Measurements from ENCODE around the gene MTMR3.

DNA sequence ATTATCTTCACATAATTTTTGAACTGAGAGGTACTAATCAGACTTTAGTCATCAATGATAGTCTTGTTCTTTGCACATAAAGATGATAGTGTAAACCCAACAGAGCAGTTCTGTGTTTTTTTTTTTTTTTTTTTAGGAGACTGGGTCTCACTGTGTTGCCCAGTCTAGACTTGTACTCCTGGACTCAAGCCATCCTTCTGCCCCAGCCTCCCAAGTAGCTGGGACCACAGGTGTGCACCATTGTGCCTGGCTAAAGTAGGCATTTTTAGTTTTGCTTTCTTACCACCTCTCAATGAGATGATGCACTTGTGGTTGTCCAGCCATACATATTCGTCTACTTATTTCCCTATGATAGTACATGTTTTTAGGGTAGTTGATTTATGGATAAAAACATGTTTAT lies 50.6 kb downstream of the MTMR3 start:
- TF ChIP-seq EZH2 (IDR thresholded peaks at IDR 0.05; ENCODE audit: insufficient read depth, poor library complexity, severe bottlenecking): no peak
- no peak for TF ChIP-seq EZH2phosphoT487 (IDR thresholded peaks at IDR 0.05; ENCODE audit: insufficient read depth, low read depth)

Data from GM23248 (cell line).